Measurements from ENCODE around the gene BCR. TPM values are rescaled to one million over a fixed set of nuclear protein-coding genes. Genes with fewer than 3 reads are reported as not detected.

BCR gene
- total and polyA plus RNA-seq, 2 donors (not counting 1 experiment from before 2014, with no cell fraction given) = 30.2 to 46.4 TPM

- H4K20me1 ChIP-seq (ENCODE audit: control insufficient read depth, insufficient read depth, low read length, poor library complexity, severe bottlenecking) = peaks cover 23% of the 10 kb centered on the region
- 91% methylated on average over 6 of the region's 7 CpGs for WGBS (ENCODE audit: insufficient coverage)
- intact Hi-C loops (cut with micrococcal nuclease) = no loop called here
- DNase-seq (no peak), ATAC-seq (ENCODE audit: low read depth) (no peak)
- no peak overlapping the region for H2AFZ ChIP-seq (ENCODE audit: insufficient read depth, low read depth, low read length, poor library complexity, severe bottlenecking)
- peaks cover 26 to 41% of the 10 kb centered on the region in 2 donors for H3K4me1 ChIP-seq (ENCODE audit: control insufficient read depth in 2 of 2, insufficient read depth in 2 of 2, low read length in 2 of 2)
- peaks cover 12% of the 10 kb centered on the region for H3K9me3 Mint-ChIP-seq (ENCODE audit: insufficient read depth)
- H3K79me2 ChIP-seq (ENCODE audit: control insufficient read depth, insufficient read depth, low read length) = peaks cover 96% of the 10 kb centered on the region
- H3K27me3 ChIP-seq (replicated peaks in 1 of 4; ENCODE audit: control extremely low read depth in 1 of 4, control insufficient read depth in 3 of 4, insufficient read depth in 4 of 4, low read length in 3 of 4) = no peaks in the 10 kb centered on the region
- ChIA-PET POLR2A (interaction anchor here (0.7 kb wide), 1 partner anchor 47 kb away, joined by 4 read pairs; no protein-coding TSS in a partner anchor), CTCF (interaction anchor here (1.1 kb wide), 1 partner anchor 46 kb away, joined by 3 read pairs; no protein-coding TSS in a partner anchor)
- H3K9me3 ChIP-seq (ENCODE audit: control extremely low read depth in 1 of 3, control insufficient read depth in 2 of 3, insufficient read depth in 1 of 3, low read length in 2 of 3) = peaks cover 0 to 23% (median 16%) of the 10 kb centered on the region in 3 donors
- no peak overlapping the region for H3K27ac ChIP-seq (ENCODE audit: low read length in 2 of 2)
- H3K36me3 ChIP-seq (replicated peaks in 1 of 2; ENCODE audit: control extremely low read depth in 1 of 2, control insufficient read depth in 1 of 2, extremely low read depth in 1 of 2, insufficient read depth in 2 of 2, low read length in 1 of 2) = peaks cover 0 to 5% of the 10 kb centered on the region in 2 experiments
- H3K4me3 Mint-ChIP-seq = no peak overlapping the region
- no peak overlapping the region for H3K27ac Mint-ChIP-seq
- peaks cover 34% of the 10 kb centered on the region for H3K4me1 Mint-ChIP-seq
- TF ChIP-seq EZH2 (IDR thresholded peaks at IDR 0.05; ENCODE audit: borderline replicate concordance, insufficient read depth, low read depth, low read length, poor library complexity, severe bottlenecking) (no peak), CTCF (IDR thresholded peaks at IDR 0.05) (no peak)
- no peak overlapping the region for H3K4me2 ChIP-seq (replicated peaks; ENCODE audit: low read depth, low read length, poor library complexity, severe bottlenecking)
- H3K4me3 ChIP-seq (ENCODE audit: control extremely low read depth in 1 of 5, extremely low read depth in 1 of 5, insufficient read depth in 1 of 5, low read depth in 2 of 5, low read length in 4 of 5) = no peak overlapping the region
- H3K9ac ChIP-seq (ENCODE audit: low read length) = no peak overlapping the region
- H3K27me3 Mint-ChIP-seq = no peaks in the 10 kb centered on the region
Measured at GRCh38 chr22:23224846-23225245, 44.5 kb downstream of the BCR start.

DNA sequence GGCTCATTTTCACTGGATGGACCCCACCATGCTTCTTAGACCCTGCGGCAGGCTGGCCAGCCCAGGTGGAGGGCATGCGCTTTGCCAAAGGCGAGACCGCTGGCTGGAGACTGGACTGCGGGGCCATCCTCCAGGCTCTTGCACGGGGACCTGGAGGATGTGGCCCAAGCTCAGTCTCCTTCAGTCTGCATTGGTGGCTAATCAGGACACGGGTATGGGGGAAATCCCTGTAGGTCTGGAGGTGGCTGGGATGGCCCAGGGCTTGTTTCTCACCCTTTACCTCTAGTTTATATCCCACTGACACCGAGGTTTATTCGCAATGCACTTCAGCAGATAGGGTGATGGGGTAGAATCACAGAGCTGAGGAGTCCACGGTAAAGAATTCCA, 45.0 kb downstream of the BCR start:
- peaks cover 96% of the 10 kb centered on the region for H3K79me2 ChIP-seq (ENCODE audit: control insufficient read depth, insufficient read depth, low read length)
- H4K20me1 ChIP-seq (ENCODE audit: control insufficient read depth, insufficient read depth, low read length, poor library complexity, severe bottlenecking) = peaks cover 24% of the 10 kb centered on the region
- DNase-seq (no peak), ATAC-seq (ENCODE audit: low read depth) (no peak)
- no peak overlapping the region for H3K9ac ChIP-seq (ENCODE audit: low read length)
- H3K4me2 ChIP-seq (replicated peaks; ENCODE audit: low read depth, low read length, poor library complexity, severe bottlenecking) = peak overlapping the region; percentile 21
- peaks cover 14% of the 10 kb centered on the region for H3K9me3 Mint-ChIP-seq (ENCODE audit: insufficient read depth)
- H3K27me3 ChIP-seq (replicated peaks in 1 of 4; ENCODE audit: control extremely low read depth in 1 of 4, control insufficient read depth in 3 of 4, insufficient read depth in 4 of 4, low read length in 3 of 4) = no peaks in the 10 kb centered on the region
- H3K4me1 Mint-ChIP-seq = peaks cover 30% of the 10 kb centered on the region
- ChIA-PET POLR2A (no interaction called here), CTCF (interaction anchor here (1.1 kb wide), 1 partner anchor 47 kb away, joined by 3 read pairs; no protein-coding TSS in a partner anchor)
- no peak overlapping the region for H3K4me3 Mint-ChIP-seq
- no peak overlapping the region for H2AFZ ChIP-seq (ENCODE audit: insufficient read depth, low read depth, low read length, poor library complexity, severe bottlenecking)
- no peak for TF ChIP-seq CTCF (IDR thresholded peaks at IDR 0.05)
- no peak for TF ChIP-seq EZH2 (IDR thresholded peaks at IDR 0.05; ENCODE audit: borderline replicate concordance, insufficient read depth, low read depth, low read length, poor library complexity, severe bottlenecking)
- no peak overlapping the region for H3K27ac Mint-ChIP-seq
- no peak overlapping the region for H3K27ac ChIP-seq (ENCODE audit: low read length in 2 of 2)
- H3K4me3 ChIP-seq (ENCODE audit: control extremely low read depth in 1 of 5, extremely low read depth in 1 of 5, insufficient read depth in 1 of 5, low read depth in 2 of 5, low read length in 4 of 5) = no peak overlapping the region
- WGBS (ENCODE audit: insufficient coverage) = 95% methylated on average over 7 of the region's 10 CpGs
- intact Hi-C loops (cut with micrococcal nuclease) = no loop called here
- H3K9me3 ChIP-seq (ENCODE audit: control extremely low read depth in 1 of 3, control insufficient read depth in 2 of 3, insufficient read depth in 1 of 3, low read length in 2 of 3) = peaks cover 0 to 23% (median 17%) of the 10 kb centered on the region in 3 donors
- peaks cover 0 to 5% of the 10 kb centered on the region in 2 experiments for H3K36me3 ChIP-seq (replicated peaks in 1 of 2; ENCODE audit: control extremely low read depth in 1 of 2, control insufficient read depth in 1 of 2, extremely low read depth in 1 of 2, insufficient read depth in 2 of 2, low read length in 1 of 2)
- H3K27me3 Mint-ChIP-seq = no peaks in the 10 kb centered on the region
- peaks cover 21 to 37% of the 10 kb centered on the region in 2 donors for H3K4me1 ChIP-seq (ENCODE audit: control insufficient read depth in 2 of 2, insufficient read depth in 2 of 2, low read length in 2 of 2)

Data from B cell (primary cell).